ENCODE measurements around the gene DUSP22.

GRCh38 chr6:301929-302705, 9.8 kb downstream of the DUSP22 start:
- no peak for TF ChIP-seq GATA3 (IDR thresholded peaks at IDR 0.05; ENCODE audit: low read depth, low read length)
- no peak for TF ChIP-seq GATA2 (IDR thresholded peaks at IDR 0.05; ENCODE audit: low read depth, low read length)

All from SH-SY5Y (cell line).